ENCODE data around the gene TIAM2.

GRCh38 chr6:155306958-155307357, 311.8 kb downstream of the TIAM2 start:
- TF ChIP-seq CTCF (IDR thresholded peaks at IDR 0.05), result no peak
- no peak for TF ChIP-seq POLR2A (IDR thresholded peaks at IDR 0.05)

Measured in adrenal gland (tissue), 5 donors.